ENCODE data around the gene SPG11. TPM values are rescaled to one million over a fixed set of nuclear protein-coding genes. Genes with fewer than 3 reads are reported as not detected.

SPG11 gene
- total and polyA plus RNA-seq, 2 of the 13 experiments (the other 11 are each of a cell fraction or from before 2014, with no cell fraction given): 31.5 to 40.7 TPM

- TF ChIP-seq AHDC1 (CRISPR knock-in tag; IDR thresholded peaks at IDR 0.05; ENCODE audit: borderline replicate concordance): no peak
- TF ChIP-seq PAX8 (CRISPR knock-in tag; IDR thresholded peaks at IDR 0.05; ENCODE audit: borderline replicate concordance): no peak; the same call in 1 of the 2 replicates
- TF ChIP-seq THYN1 (CRISPR knock-in tag; IDR thresholded peaks at IDR 0.05; ENCODE audit: borderline replicate concordance, low read depth): no peak
- no peak for TF ChIP-seq CCDC6 (CRISPR knock-in tag; IDR thresholded peaks at IDR 0.05)
- peak; percentile 44; the same call in 1 of the 2 replicates for TF ChIP-seq GATAD2A (CRISPR knock-in tag; IDR thresholded peaks at IDR 0.05)
- TF ChIP-seq TEAD3 (CRISPR knock-in tag; optimal IDR thresholded peaks at IDR 0.05; ENCODE audit: borderline replicate concordance): peak; percentile 5
- TF ChIP-seq ZNF678 (CRISPR knock-in tag; IDR thresholded peaks at IDR 0.05): no peak
- no peak for TF ChIP-seq ZNF790 (CRISPR knock-in tag; IDR thresholded peaks at IDR 0.05; ENCODE audit: borderline replicate concordance)
- TF ChIP-seq ZBTB25 (CRISPR knock-in tag; IDR thresholded peaks at IDR 0.05): peak; percentile 63
- TF ChIP-seq NONO (IDR thresholded peaks at IDR 0.05): no peak
- no peak for TF ChIP-seq NONO (CRISPR knock-in tag; conservative IDR thresholded peaks at IDR 0.05)
- no peak for TF ChIP-seq CENPT (CRISPR knock-in tag; IDR thresholded peaks at IDR 0.05; ENCODE audit: low read depth)
- TF ChIP-seq TBP (CRISPR knock-in tag; IDR thresholded peaks at IDR 0.05): no peak
- TF ChIP-seq, protein P1, sequence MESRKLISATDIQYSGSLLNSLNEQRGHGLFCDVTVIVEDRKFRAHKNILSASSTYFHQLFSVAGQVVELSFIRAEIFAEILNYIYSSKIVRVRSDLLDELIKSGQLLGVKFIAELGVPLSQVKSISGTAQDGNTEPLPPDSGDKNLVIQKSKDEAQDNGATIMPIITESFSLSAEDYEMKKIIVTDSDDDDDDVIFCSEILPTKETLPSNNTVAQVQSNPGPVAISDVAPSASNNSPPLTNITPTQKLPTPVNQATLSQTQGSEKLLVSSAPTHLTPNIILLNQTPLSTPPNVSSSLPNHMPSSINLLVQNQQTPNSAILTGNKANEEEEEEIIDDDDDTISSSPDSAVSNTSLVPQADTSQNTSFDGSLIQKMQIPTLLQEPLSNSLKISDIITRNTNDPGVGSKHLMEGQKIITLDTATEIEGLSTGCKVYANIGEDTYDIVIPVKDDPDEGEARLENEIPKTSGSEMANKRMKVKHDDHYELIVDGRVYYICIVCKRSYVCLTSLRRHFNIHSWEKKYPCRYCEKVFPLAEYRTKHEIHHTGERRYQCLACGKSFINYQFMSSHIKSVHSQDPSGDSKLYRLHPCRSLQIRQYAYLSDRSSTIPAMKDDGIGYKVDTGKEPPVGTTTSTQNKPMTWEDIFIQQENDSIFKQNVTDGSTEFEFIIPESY (CRISPR knock-in tag; IDR thresholded peaks at IDR 0.05): no peak
- TF ChIP-seq ZNF251 (CRISPR knock-in tag; IDR thresholded peaks at IDR 0.05): no peak
- TF ChIP-seq ESRRA (CRISPR knock-in tag; IDR thresholded peaks at IDR 0.05; ENCODE audit: low read depth): no peak
- 0 out of 2 replicates have a peak, but pooled peaks have one; percentile 22 for TF ChIP-seq ZNF607 (CRISPR knock-in tag; IDR thresholded peaks at IDR 0.05; ENCODE audit: borderline replicate concordance)
- no peak for TF ChIP-seq SMAD1 (CRISPR knock-in tag; IDR thresholded peaks at IDR 0.05; ENCODE audit: borderline replicate concordance, low read depth)
- 0 out of 2 replicates have a peak, but pooled peaks have one; percentile 52 for TF ChIP-seq ATF2 (CRISPR knock-in tag; IDR thresholded peaks at IDR 0.05)
- TF ChIP-seq ZNF737 (CRISPR knock-in tag; IDR thresholded peaks at IDR 0.05; ENCODE audit: borderline replicate concordance): no peak
Observed at GRCh38 chr15:44536302-44536961, 127.0 kb downstream of the SPG11 start (continued).
